ENCODE results near the gene RHBDF2.
"Not testable (repeated sequence)": the region's sequence is repeated elsewhere in the genome, so short reads cannot be mapped to it uniquely, and the experiment has no call there.

The RHBDF2 gene

GRCh38 chr17:76530095-76530723 is 29.0 kb upstream of the RHBDF2 start:
- no peak overlapping the region for H3K9ac ChIP-seq (ENCODE audit: low read depth, low read length)
- H3K4me3 ChIP-seq (ENCODE audit: low read length) = no peak overlapping the region
- peaks cover 10% of the 10 kb centered on the region for H3K4me1 ChIP-seq (ENCODE audit: insufficient read depth, low read length)
- H3K36me3 ChIP-seq (ENCODE audit: insufficient read depth, low read length) = no peaks in the 10 kb centered on the region
- H3K27ac ChIP-seq (ENCODE audit: low read depth, low read length) = peak overlapping the region; percentile 41
- WGBS = 74% methylated on average over 23 of the region's 23 CpGs
- H3K9me3 ChIP-seq (ENCODE audit: insufficient read depth, low read depth, low read length) = no peaks in the 10 kb centered on the region
- H3K27me3 ChIP-seq (ENCODE audit: insufficient read depth, low read length) = no peaks in the 10 kb centered on the region

GRCh38 chr17:76529224-76530094 is 28.2 kb upstream of the RHBDF2 start:
- 64% methylated on average over 19 of the region's 20 CpGs for WGBS

GRCh38 chr17:76528528-76529223 is 27.5 kb upstream of the RHBDF2 start:
- Histone ChIP-seq H3K27me3 (ENCODE audit: insufficient read depth, low read length) (peaks cover under 1% of the 10 kb centered on the region; the same call in 1 of the 2 replicates), H3K4me3 (ENCODE audit: low read length) (no peak overlapping the region), H3K9me3 (ENCODE audit: insufficient read depth, low read depth, low read length) (no peaks in the 10 kb centered on the region), H3K9ac (ENCODE audit: low read depth, low read length) (no peak overlapping the region), H3K36me3 (ENCODE audit: insufficient read depth, low read length) (no peaks in the 10 kb centered on the region), H3K27ac (ENCODE audit: low read depth, low read length) (no peak overlapping the region), H3K4me1 (ENCODE audit: insufficient read depth, low read length) (peaks cover 10% of the 10 kb centered on the region)
- 84% methylated on average over 29 of the region's 31 CpGs for WGBS

More at GRCh38 chr17:76529224-76530094, 28.2 kb upstream of the RHBDF2 start:
- no peak overlapping the region for H3K4me3 ChIP-seq (ENCODE audit: low read length)
- H3K27me3 ChIP-seq (ENCODE audit: insufficient read depth, low read length) = no peaks in the 10 kb centered on the region
- H3K9me3 ChIP-seq (ENCODE audit: insufficient read depth, low read depth, low read length) = no peaks in the 10 kb centered on the region
- no peak overlapping the region for H3K9ac ChIP-seq (ENCODE audit: low read depth, low read length)
- H3K4me1 ChIP-seq (ENCODE audit: insufficient read depth, low read length) = peaks cover 10% of the 10 kb centered on the region
- 0 out of 2 replicates have a peak overlapping the region, but pooled peaks have one; percentile 30 for H3K27ac ChIP-seq (ENCODE audit: low read depth, low read length)
- no peaks in the 10 kb centered on the region for H3K36me3 ChIP-seq (ENCODE audit: insufficient read depth, low read length)

GRCh38 chr17:76528156-76528527 is 26.9 kb upstream of the RHBDF2 start:
- H3K27me3 ChIP-seq (ENCODE audit: insufficient read depth, low read length) = peaks cover 6% of the 10 kb centered on the region
- no peaks in the 10 kb centered on the region for H3K36me3 ChIP-seq (ENCODE audit: insufficient read depth, low read length)
- WGBS = 84% methylated on average over 15 of the region's 15 CpGs
- H3K9ac ChIP-seq (ENCODE audit: low read depth, low read length) = no peak overlapping the region
- no peak overlapping the region for H3K4me3 ChIP-seq (ENCODE audit: low read length)
- H3K4me1 ChIP-seq (ENCODE audit: insufficient read depth, low read length) = peaks cover 14% of the 10 kb centered on the region
- no peak overlapping the region for H3K27ac ChIP-seq (ENCODE audit: low read depth, low read length)
- H3K9me3 ChIP-seq (ENCODE audit: insufficient read depth, low read depth, low read length) = no peaks in the 10 kb centered on the region

- Histone ChIP-seq H3K36me3 (ENCODE audit: insufficient read depth, low read length) (no peaks in the 10 kb centered on the region), H3K27me3 (ENCODE audit: insufficient read depth, low read length) (peaks cover 6% of the 10 kb centered on the region), H3K4me3 (ENCODE audit: low read length) (0 out of 2 replicates have a peak overlapping the region, but pooled peaks have one; percentile 0), H3K4me1 (ENCODE audit: insufficient read depth, low read length) (peaks cover 17% of the 10 kb centered on the region), H3K27ac (ENCODE audit: low read depth, low read length) (no peak overlapping the region), H3K9me3 (ENCODE audit: insufficient read depth, low read depth, low read length) (no peaks in the 10 kb centered on the region), H3K9ac (ENCODE audit: low read depth, low read length) (no peak overlapping the region)
- WGBS = 23% methylated on average over 22 of the region's 26 CpGs
These were observed 26.3 kb upstream of the RHBDF2 start for GRCh38 chr17:76527430-76528111.

- not testable (repeated sequence) for H3K9ac ChIP-seq (ENCODE audit: low read depth, low read length); H3K9me3 ChIP-seq (ENCODE audit: insufficient read depth, low read depth, low read length); H3K27me3 ChIP-seq (ENCODE audit: insufficient read depth, low read length); H3K4me3 ChIP-seq (ENCODE audit: low read length); H3K27ac ChIP-seq (ENCODE audit: low read depth, low read length); H3K36me3 ChIP-seq (ENCODE audit: insufficient read depth, low read length)
- peaks cover 17% of the 10 kb centered on the region for H3K4me1 ChIP-seq (ENCODE audit: insufficient read depth, low read length)
- WGBS = 81% methylated on average over 9 of the region's 9 CpGs
These were observed 25.8 kb upstream of the RHBDF2 start for GRCh38 chr17:76527016-76527415.

- H3K9ac ChIP-seq (ENCODE audit: low read depth, low read length); H3K4me3 ChIP-seq (ENCODE audit: low read length); H3K9me3 ChIP-seq (ENCODE audit: insufficient read depth, low read depth, low read length); H3K27me3 ChIP-seq (ENCODE audit: insufficient read depth, low read length); H3K27ac ChIP-seq (ENCODE audit: low read depth, low read length); H3K36me3 ChIP-seq (ENCODE audit: insufficient read depth, low read length): not testable (repeated sequence)
- peaks cover 17% of the 10 kb centered on the region for H3K4me1 ChIP-seq (ENCODE audit: insufficient read depth, low read length)
- WGBS = 83% methylated on average over 7 of the region's 8 CpGs
These were observed 24.2 kb upstream of the RHBDF2 start for GRCh38 chr17:76525513-76525833.

- Histone ChIP-seq H3K36me3 (ENCODE audit: insufficient read depth, low read length) (no peaks in the 10 kb centered on the region), H3K4me1 (ENCODE audit: insufficient read depth, low read length) (peaks cover 16% of the 10 kb centered on the region), H3K4me3 (ENCODE audit: low read length) (no peak overlapping the region), H3K27ac (ENCODE audit: low read depth, low read length) (no peak overlapping the region), H3K9ac (ENCODE audit: low read depth, low read length) (no peak overlapping the region), H3K9me3 (ENCODE audit: insufficient read depth, low read depth, low read length) (no peaks in the 10 kb centered on the region), H3K27me3 (ENCODE audit: insufficient read depth, low read length) (peaks cover 6% of the 10 kb centered on the region)
- 85% methylated on average over 25 of the region's 25 CpGs for WGBS
These were observed 23.6 kb upstream of the RHBDF2 start for GRCh38 chr17:76524598-76525512.

- H3K27ac ChIP-seq (ENCODE audit: low read depth, low read length) = no peak overlapping the region
- peaks cover 6% of the 10 kb centered on the region for H3K27me3 ChIP-seq (ENCODE audit: insufficient read depth, low read length)
- peaks cover 7% of the 10 kb centered on the region for H3K4me1 ChIP-seq (ENCODE audit: insufficient read depth, low read length)
- no peaks in the 10 kb centered on the region for H3K36me3 ChIP-seq (ENCODE audit: insufficient read depth, low read length)
- no peak overlapping the region for H3K9ac ChIP-seq (ENCODE audit: low read depth, low read length)
- 22% methylated on average over 34 of the region's 35 CpGs for WGBS
- H3K4me3 ChIP-seq (ENCODE audit: low read length) = no peak overlapping the region
- no peaks in the 10 kb centered on the region for H3K9me3 ChIP-seq (ENCODE audit: insufficient read depth, low read depth, low read length)
These were observed 22.1 kb upstream of the RHBDF2 start for GRCh38 chr17:76523084-76524037.

Measured in HUES64 (cell line).